ENCODE data around the gene NFIC.
"Not testable (repeated sequence)": the region's sequence is repeated elsewhere in the genome, so short reads cannot be mapped to it uniquely, and the experiment has no call there.

Gene NFIC

DNA sequence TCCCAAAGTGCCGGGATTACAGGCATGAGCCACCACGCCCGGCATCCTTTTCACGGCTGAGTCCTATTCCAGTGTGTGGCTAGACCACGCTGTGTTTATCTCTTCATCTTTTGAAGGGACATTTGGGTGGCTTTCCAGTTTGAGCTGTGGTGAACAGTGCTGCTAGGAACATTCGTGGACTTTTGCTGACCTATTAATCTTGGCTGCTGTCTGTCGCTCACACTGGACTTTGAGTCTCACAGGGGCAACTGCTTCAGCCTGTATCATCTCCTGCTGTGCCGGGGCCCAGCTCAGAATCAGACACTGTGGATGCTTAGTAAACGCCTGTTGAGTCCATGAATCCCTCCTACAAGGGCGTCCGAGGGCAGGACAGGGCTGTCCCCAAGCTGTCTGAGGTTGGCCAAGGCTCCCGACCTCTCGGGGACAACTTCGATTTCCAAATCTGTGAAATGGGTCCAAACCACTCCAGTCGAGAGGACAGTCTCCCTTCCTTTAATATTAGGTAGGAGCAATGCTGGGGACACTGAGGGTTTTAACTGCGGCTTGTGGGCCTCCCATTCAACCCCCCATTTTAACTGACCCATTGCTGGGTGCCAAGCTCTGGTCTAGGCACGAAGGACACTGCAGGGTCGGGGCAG is 65.5 kb downstream of the NFIC start:
- no peak for DNase-seq

DNA sequence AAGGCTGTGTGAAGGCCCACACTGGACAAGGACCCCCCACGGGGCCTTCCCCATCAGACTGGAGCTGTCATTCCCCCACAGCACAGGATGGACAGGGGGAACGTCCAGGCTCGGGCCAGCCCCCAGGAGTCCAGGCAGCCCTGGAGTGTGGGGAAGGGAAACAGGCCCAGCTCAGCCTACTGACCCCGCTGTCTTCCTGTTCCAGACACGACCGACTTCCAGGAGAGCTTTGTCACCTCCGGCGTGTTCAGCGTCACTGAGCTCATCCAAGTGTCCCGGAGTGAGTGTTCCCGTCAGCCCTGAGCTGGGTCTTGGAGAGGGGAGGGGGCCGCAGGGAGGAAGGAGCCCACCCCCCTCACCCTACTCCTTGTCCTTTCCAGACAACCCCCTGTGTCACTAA is 66.9 kb downstream of the NFIC start:
- DNase-seq = no peak

DNA sequence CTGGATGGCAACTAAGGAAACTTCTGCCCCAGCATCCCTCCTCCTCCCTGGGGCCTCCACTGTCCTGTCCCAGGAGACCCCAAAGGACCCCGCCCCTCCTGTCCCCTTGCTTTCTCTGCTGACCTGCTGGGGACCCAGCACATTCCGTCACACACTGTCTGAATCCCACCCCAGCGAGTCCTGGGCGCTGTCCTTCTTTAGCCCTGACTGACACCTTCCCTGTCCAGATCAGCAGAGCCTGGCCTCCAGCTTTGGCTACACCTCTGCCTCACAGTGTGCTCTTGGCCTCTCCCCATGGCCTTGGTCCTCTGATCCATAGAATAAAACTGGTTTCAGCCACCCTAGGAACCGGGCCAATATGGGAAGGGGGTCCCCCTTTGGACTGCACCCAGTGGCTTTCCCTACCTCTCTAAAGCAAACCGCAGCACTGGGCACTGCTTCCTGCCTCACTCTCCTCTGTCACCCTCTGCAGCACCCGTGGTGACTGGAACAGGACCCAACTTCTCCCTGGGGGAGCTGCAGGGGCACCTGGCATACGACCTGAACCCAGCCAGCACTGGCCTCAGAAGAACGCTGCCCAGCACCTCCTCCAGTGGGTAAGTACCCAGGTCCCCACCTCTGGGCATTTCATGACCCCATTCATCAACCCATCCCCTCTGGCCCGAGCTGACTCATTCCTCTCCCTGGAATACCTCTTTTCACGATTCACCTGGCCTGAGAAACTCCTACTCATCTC is 67.6 kb downstream of the NFIC start:
- DNase-seq = no peak

DNA sequence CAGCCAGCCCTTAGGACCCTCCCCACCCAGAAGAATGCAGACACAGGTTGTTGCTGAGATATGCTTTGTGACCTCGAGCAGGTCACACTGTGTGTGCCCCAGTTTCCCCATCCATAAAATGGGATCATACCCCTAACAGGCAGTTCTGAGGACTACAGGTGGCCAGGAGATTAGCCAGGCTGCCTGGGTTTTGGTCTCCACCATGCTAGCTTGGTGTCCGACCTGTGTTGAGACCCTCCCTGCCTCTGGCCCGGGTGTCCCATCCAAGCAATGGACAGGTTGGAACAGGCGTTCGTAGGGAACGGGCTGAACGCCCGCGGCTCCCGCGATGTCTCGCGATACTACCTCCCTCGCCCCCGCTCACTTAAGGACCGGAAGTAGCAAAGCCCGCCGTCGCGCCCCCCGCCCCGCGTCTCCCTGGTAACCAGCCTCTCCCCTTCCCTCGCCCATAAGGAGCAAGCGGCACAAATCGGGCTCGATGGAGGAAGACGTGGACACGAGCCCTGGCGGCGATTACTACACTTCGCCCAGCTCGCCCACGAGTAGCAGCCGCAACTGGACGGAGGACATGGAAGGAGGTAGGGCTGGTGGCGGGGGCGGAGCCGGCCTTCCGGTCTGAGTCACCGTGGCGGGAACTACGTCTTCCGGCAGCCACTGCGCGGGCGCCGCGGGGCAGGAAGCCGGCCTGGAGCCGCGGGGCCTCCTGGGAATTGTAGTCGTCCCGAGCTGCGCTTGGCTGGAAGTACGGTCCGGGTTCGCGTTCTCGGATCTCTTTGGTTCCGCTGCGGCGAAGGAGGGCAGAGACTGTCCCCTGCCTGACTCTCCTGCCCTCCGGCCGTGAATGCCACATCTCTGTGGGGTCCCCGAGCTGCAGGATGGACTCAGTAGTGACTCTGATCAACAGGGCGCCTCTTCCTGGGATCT is 68.5 kb downstream of the NFIC start:
- peak; percentile 43 to 62 for DNase-seq

DNA sequence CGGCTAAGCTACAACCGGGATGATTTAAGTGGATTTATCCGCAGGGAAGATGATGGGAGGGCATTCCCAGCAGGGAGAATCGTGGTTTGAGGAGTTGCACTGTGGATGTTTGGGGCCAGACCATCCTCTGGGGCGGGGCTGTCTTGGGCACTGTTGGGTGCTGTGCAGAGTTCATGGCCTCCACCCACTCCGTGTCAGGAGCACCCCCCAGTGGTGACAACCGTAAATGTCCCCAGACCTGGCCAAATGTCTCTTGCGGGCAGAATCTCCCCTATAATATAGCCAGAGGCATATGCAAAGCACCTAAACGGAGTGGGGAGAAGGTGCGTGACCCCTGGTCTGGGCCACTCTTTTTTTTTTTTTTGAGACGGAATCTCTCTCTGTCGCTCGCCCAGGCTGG is 73.7 kb downstream of the NFIC start:
- DNase-seq = no peak

DNA sequence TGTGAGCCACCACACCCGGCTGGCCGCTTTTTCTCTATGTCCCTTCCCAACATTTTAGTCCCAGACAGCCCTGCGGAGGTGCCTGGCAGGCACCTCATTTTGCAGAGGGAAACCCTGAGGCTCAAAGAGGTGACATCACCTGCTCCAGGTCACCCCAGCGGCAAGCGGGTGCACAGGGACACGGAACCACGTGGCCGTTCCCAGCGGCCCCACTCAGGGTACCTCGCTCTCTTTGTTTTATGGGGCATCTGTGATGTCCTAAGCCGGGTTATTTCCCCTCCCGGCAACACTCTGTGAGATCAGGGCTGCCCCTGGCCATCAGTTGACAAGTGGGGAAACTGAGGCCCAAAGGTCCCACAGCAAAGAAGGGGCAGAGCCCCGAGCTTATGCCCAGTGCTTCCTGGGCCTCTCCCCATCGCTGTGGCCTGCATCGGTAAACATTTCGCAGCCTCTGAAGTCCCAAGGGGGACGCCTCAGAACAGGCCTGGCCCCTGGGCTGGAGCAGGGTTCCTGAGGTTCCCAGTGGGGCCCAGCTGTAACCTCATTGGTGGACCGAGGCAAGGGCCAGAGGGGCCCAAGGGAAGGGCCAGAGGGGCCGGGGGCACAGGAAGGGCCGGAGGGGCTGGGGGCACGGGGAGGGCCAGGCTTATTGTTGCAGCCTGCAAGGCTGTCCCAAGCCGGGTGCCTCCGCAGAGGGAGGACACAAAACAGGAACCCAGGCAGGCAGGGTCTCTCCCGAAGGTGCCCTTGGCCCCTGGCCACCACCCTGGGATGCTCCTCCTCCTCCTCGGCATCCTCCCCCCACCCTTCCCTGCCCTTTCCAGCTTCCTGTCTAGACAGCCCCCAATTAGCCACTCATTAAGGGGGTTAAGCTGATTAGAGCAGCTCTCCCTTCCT is 75.0 kb downstream of the NFIC start:
- no peak for DNase-seq

DNA sequence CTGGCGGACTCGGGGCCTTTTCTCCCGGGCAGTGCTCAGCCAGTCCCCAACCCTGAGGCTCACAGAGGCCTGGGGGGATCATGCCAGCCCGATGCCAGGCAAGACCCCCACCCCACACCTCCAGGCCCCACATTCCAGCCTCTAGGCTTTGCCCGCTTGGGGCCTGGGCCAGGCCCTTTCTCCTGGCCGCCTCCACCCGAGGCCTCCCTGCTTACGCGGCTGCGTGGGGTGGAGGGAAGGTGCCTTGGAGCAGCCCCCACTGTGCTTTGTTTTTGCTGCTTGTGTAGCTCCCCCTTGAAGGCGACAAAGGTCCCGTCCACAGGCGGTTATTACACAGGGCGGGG is 75.6 kb downstream of the NFIC start:
- DNase-seq = no peak

DNA sequence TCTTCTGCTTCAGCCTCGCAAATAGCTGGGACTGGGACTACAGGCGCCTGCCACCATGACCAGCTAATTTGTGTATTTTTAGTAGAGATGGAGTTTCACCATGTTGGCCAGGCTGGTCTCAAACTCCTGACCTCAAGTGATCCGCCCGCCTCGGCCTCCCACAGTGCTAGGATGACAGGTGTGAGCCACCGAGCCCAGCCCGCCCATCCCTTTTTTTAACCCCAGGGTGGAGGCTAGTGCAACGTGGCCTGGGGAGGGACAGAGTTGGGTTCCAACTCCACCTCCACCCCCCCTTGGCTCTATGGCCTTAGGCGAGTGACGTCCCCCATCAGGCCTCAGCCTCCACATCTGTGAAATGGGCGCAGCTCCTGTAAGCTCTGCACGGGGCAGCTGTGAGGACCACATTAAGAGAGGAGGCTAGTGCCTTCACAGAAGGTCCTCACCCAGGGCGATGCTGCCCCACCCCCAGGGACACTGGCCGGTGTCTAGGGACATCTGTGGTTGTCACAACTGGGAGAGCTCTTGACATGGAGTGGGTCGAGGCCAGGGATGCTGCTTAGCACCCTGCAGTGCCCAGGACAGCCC is 76.2 kb downstream of the NFIC start:
- DNase-seq = no peak

DNA sequence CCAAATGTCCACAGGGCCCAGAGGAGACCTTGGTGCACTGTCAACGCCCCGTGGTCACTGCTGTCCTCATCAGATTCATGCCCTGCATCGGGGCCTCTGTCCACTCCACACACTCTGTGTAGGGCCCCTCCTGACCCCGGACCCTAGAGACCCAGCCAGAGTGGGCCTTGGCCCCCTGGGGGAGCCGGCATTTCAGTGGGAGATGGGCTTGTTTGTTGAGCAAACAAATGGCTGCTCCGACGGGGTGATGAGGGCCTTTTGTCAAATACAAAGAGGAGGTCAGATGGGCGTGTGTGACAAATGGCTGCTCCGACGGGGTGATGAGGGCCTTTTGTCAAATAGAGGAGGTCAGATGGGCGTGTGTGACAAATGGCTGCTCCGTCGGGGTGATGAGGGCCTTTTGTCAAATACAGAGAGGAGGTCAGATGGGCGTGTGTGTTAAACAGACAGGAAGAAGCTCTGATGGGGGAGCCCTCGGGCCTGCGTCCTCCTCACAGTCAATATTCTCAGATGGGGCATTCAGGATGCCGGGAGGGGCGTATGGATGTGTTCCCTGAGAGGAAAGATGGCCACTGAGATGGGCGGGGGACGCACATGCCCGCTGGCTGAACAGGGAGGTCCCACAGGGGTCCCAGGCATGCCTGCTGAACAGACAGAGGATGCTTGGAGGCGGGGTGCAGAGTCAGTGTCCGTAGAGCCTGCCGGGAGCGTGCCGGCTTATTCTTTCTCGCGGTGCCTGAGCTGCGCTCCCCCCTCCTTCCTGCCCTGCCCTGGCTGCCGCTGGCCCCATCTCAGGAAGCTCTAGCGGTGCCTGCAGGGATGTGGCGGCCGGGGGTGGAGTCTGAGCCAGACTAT is 77.7 kb downstream of the NFIC start:
- DNase-seq = peak in 1 of 2 experiments; percentile 68

DNA sequence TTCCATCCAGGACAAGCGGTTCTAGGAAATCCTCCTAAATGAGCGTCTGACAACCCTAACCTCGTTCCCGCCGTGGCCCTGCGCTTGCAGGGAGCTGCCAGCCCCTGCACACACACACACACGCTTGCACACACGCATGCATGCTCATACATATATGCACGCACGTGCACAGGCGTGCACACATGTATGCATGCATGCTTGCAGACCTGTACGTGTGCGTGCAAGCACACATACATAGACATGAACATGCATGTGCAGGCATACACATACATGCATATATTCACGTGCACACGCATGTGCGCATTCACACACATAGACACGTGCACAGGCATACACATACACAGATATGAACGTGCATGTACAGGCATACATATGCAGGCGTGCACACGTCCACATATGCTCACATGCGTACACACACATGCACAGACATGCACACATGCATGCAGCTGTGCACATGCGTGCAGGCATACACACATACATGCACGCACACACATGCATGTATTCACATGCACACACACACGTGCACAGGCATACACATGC is 78.4 kb downstream of the NFIC start:
- no peak for DNase-seq

DNA sequence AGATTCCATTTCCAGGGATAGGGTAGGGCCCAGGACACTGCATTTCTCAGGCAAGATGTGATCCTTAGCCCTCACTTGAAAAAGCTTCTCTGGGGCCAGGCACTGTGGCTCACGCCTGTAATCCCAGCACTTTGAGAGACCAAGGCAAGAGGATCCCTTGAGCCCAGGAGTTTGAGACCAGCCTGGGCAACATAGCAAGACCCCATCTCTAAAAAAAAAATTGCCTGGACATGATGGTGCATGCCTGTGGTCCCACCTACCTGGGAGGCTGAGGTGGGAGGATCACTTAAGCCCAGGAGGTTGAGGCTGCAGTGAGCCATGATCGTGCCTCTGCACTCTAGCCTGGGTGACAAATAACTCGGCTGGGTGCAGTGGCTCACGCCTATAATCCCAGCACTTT is 80.3 kb downstream of the NFIC start:
- not testable (repeated sequence) for DNase-seq

DNA sequence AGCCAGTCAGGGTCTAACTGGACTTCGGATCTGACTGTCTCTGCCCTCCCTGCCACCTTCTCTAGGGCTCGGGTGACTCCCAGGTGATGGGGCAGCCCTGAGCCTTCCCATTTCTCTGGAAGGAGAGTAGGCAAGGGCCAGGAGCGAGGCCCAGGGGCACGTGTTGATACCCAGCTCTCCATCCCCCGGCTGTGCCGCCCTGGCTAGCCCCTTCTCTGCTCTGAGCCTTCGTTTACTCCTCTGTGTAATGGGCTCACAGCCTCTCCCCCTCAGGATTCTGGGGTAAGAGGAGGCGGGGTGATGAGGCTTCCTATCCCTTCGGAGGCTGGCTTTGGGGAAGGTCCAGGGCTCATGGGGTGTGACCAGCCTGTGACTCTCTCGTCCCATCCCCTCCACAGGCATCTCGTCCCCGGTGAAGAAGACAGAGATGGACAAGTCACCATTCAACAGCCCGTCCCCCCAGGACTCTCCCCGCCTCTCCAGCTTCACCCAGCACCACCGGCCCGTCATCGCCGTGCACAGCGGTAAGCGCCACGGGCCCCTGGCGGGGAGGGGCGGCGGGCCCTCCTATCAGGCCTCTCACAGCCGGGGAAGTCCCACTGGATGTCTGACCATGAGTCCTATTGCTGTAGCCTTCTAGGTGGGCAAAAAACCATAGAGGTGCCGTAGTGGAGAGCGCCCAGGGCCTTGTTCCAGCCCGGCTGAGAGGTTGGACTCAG is 82.4 kb downstream of the NFIC start:
- no peak for DNase-seq

DNA sequence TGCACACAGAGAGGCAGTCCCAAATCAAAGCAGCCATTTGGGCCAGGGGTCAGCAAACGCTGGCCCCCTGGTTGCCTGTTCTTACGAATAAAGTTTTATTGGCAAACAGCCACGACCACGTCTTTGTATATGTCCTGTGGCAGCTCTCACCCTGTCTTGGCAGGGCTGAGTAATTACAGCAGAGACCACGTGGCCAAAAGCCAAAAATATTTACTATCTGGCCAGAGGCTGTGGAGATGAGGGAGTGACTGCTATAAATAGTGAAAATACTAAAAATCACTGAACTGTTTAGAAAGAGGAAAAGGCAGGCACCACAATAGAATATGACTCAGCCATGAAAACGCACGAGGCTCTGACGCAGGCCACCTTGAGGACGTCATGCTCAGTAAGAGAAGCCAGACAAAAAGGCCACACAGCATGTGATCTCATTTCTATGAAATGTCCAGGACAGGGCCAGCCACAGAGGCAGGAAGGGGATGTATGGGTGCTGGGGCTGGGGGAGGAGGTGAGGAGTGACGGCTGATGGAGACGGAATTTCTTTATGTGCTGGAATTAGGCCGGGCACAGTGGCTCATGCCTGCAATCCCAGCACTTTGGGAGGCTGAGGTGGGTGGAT is 84.5 kb downstream of the NFIC start:
- no peak for DNase-seq

DNA sequence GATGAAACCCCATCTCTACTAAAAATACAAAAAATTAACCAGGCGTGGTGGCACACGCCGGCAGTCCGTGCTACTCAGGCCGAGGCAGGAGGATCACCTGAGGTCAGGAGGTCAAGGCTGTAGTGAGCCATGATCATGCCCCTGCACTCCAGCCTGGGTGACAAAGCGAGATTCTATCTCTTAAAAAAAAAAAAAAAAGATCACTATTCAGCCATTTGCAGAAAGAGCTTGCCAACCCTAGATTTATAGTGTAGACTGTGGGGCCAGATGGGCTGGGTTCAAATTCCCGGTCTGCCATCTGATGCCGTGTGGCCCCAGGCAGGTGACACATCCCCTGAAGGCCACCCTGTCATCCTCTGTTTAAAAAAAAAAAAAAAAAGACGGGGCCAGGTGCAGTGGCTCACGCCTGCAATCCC is 85.1 kb downstream of the NFIC start:
- DNase-seq = no peak

DNA sequence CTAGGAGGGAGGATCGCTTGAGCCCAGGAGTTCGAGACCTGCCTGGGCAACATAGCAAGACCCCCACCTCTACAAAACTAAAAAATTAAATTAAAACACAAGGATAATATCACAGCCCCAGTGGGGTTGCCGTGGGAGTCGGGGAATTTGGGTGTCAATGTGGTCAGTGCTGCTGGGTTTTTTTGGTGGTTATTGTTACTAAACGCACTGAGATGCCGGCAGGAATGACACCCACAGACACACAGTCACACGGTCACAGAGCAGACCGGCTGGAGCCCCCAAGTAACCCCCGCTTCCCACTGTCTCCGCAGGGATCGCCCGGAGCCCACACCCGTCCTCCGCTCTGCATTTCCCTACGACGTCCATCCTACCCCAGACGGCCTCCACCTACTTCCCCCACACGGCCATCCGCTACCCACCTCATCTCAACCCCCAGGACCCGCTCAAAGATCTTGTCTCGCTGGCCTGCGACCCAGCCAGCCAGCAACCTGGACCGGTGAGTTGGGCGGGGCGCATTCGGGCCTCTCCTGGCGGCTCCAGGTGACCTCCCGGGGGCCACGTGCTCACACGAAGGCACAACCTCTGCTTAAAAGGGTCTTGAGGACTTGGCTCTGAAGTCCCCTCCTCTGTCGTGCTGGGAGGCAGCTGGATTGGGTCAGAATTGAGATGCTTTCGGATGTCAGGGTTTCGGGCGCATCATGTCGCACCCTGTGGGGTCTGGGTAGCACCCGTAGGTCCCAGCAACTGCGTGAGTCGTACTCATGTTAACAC is 86.0 kb downstream of the NFIC start:
- DNase-seq = no peak

DNA sequence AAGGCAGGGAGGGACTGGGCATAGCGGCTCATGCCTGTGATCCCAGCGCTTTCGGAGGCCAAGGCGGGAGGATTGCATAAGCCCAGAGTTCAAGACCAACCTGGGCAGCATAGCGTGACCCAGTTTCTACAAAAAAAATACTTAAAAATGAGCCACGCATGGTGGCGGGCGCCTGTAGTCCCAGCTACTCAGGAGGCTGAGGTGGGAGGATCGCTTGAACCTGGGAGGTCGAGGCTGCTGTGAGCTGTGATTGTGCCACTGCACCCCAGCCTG is 86.5 kb downstream of the NFIC start:
- DNase-seq = not testable (repeated sequence)

DNA sequence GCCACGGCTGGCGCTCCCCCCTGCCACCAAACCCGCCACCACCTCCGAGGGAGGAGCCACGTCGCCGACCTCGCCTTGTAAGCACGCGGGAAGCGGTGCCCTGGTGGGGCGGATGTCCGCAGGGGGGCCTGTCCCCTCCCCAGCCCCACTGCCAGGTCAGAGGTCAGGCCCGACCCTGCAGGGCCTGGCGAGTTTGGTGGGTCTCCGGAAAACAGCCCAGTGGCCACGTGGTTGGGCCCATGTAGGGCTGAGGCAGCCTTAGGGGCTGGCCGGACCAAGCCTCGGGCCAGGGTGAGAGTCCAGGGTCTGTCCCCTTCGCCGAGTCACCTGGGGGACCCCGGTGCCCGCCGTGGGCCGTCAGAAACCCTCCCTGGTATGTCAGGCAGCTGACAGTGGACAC is 87.5 kb downstream of the NFIC start:
- no peak for DNase-seq

DNA sequence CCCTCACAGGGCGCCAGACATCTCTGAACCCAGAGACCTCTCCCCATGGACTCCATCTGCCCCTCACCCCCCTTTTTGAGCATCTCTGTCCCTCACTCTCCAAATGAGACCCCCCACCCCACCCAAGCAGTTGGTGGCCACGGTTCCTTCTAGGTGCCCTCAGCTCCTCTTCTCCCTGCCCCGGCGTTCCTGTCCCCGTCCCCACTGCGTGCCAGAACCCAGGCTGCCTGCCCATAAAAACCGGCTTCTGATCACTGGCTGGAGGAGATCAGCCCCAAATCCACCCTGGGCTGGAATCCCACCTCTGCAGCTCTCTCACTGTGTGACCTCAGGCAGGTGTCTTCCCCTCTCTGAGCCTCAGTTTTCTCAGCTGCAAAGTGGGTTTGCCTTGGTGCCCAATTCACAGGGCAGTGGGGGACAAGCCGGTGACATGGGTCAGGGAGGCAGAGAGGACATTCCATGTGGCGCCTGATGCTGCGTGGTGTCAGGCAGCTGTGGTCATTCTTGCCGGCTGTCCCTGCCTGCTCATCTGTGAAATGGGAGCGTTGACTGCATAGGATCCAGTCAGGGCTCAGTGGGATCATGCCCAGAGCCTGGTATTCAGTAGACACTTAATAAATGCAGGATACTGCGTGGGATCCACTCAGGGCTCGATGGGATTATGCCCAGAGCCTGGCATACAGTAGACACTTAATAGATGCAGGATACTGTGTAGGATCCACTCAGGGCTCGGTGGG is 88.4 kb downstream of the NFIC start:
- DNase-seq = no peak
